ENCODE data around the gene DLG2.

Gene DLG2

DNA sequence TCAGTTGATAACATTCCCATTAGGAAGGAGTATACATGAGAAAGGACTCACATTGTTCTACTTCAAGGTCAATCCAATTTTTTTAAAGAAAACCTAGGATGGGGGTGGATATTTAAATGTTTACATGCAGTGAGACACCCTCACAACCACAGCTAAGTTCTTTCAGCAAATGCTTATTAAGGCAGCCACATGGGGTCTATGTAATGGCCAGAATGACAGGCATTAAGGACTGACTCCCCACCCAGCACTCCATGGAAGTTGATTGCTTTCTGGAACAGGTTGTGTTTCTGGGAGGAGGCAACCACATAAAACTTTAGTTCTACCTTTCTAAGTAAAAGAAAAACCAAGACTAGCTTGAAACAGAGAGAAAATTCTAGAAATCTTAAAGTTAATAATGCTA, 1678.9 kb downstream of the DLG2 start:
- no peak for DNase-seq

DNA sequence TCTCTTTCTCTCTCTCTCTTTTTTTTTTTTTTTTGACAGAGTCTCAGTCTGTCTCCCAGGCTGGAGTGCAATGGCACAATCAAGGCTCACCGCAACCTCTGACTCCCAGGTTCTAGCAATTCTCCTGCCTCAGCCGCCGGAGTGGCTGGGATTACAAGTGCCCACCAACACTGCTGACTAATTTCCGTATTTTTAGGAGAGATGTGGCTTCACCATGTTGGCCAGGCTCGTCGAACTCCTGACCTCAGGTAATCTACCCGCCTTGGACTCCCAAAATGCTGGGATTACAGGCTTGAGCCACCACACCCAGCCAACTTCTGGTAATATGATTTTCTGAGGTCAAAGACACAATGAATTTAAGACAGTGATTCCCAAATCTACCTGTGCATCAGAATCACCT, 1681.2 kb downstream of the DLG2 start:
- no peak for DNase-seq

DNA sequence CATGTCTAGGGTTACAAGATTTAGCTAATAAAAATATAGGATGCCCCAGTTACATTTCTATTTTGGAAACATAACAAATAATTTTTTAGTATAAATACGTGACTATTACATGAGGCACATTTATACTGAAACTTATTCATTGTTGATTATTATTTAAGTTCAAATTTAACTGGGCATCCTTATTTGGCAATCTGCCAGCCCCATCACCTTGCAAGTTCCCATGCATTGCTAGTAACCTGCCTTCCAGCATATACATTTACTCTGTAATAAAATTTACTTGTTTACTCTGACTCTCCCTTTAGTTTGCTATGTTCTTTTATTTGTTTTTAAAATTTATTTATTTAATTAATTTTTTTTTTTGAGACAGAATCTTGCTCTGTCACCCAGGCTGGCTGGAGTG, 1686.1 kb downstream of the DLG2 start:
- no peak for DNase-seq

DNA sequence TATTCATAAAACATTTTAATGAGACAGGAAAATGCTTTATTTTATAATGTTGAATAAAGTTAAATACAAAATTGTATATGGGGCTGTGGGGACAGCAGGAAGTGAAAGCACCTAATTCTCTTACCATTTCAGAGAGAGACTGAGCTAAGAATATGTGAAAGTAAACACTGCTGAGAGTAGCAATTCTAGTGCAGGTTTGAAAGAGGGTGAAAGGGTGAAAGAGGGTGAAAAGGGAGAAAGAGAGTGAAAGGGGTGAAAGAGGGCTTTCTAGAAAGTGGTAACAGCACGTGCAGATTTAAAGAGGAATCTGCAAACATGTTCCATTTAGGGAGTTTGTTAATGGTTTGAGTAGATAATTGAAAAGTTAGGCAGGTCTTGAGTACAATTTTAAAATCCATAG, 1689.0 kb downstream of the DLG2 start:
- no peak for DNase-seq

DNA sequence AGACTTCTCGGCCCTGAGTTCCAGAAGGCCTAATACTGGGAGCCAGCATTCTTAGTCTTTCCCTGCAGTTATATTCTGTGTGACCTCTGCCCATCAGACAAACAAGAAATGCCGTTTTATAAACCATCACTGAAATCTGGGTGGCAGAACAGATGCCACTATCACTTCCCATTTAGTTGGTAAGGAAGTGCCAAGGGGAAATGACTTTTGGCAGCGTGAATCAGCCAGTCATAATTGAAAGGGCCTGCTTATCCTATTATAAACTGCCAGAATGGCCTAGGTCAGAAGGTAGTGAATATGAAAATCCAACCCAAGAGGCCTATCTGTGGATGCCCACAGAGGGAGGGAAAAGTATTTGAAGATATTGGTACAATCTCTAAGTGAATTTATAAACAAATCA, 1694.1 kb downstream of the DLG2 start:
- no peak for DNase-seq

DNA sequence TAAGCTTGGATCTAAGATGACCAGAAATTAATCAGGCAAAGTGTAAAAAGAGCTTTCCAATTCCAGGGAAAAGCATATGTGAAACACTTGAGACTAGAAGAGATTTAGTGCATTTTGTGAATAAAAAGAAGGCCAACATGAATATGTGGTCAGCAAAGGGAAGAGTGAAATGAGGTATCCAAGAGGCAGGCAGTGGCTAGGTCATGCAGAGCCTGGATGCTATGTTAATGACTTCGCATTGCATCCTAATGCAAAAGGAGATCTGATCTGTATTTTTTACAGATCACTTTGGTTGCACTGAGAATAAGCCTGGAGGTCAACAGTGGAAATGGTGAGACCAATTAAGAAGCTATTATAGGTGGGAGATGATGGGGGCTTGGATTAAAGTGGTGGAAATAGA, 1699.7 kb downstream of the DLG2 start:
- no peak for DNase-seq

DNA sequence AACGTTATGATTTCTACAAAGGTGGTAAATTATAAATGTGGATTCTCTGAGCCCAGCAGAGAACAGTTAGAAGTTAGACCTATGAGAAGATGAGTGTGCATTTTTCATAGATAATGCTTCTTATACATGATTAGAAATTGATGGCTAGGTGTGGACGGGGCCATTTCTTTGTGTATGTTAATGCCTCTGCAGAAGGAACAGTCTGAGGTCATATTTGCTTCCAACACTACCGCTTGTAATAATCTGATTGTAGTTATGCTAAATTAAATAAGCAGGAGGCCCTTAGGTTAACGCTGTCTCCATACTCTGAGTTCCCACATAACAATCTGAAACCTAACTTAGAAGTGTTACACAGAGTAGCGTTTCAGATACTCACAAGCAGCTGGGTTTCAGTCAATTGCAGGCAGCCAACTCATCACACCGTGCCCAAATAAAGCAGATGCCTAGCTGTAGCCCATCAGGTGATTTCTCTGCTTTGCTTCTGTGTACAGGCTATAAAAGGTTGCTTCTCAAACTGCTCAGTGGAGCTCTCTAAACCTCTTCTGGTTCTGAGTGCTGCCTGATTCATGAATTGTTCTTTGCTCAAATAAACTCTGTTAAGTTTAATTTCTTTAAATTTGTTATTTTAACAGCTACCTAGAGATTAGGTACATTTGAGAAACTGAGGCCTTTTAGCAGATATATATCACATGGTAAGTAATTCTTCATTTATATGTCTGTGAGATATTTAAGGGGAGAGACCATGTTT, 1702.2 kb downstream of the DLG2 start:
- no peak for DNase-seq

DNA sequence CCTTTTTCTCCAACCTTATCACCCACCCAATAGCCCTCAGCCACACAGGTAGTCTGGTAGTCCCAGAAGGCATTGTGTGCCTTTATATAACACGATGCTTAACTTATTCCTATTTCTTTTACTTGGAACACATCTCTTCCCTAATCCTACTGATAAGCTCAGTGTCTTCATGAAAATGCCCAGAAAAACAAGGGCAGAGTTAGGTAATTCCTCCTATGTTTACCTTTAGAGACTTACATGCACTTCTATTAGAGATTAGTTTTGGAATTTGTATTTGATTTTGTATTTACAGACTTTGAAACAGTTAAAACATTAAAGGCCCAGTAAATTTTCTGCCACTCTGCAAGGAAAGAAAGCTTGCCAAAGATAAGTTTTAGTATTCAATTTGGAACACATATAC, 1703.2 kb downstream of the DLG2 start:
- DNase-seq: no peak

DNA sequence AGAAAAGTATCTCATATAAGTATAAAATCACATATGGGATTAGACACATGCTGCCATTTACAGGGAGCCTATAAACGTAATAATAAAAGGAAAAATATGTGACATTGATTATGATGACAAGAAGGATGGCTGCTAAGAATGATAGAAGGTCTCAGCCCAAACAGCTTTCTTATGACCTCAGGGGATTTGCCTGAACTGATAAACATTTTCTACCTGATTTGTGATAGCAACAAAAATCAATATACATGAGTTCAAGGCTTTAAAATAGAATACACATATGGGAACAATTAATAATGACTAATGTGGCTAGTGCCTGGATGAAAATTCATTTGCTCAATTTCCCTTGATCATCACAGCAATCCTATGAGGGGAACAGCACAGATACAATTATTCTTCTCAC, 1704.2 kb downstream of the DLG2 start:
- no peak for DNase-seq

DNA sequence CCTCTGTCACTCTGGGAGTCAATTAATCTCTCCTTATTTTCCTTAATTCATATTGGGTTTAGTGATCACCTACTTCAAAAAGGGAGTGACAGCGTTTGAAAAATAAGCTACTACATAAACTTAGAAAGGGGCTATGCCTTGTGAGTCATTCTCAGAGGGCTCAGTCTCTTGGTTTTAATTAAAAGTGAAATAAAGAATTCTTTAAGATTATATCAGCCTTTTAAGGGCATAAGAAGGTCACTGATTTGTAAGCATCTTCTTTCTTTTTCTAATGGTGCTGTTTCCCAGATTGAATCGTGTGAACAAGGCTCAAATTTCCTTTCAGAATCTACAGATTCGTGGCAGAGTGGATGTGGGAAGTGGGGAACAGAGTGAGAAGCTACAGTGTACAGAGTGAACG, 1704.8 kb downstream of the DLG2 start:
- no peak for DNase-seq

DNA sequence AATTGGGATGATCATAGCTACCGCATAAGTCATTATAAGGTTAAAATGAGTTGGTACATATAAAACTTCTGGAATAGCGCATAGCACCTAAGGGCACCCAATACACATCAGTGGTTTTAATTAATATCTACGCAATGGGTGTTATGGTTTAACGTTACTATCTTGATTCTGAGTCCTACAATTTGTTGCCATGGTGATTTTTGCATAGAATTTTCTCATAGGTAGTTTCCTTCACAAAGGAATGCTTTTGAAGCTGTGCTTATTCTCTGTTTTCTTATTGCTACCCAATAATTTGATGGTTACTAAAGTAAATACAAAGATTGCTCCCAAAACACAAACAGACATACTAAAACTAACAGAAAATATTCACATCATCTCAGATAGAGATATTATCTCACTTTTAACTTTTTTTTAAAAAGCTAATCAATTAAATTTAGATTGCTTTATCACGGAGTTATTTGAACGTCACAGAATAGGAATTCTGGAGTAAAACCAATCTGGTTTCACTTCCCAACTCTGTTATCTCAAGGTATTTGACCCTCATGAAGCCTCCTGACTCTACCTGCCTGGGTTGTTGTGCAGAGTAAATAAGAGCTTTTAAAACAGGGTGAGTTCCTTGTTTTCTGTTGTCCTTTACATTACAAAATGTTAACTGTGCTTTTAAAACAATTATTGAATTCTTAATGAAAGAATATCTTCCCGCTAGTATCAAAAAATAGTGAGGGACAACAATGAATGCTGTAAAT, 1705.5 kb downstream of the DLG2 start:
- no peak for DNase-seq

DNA sequence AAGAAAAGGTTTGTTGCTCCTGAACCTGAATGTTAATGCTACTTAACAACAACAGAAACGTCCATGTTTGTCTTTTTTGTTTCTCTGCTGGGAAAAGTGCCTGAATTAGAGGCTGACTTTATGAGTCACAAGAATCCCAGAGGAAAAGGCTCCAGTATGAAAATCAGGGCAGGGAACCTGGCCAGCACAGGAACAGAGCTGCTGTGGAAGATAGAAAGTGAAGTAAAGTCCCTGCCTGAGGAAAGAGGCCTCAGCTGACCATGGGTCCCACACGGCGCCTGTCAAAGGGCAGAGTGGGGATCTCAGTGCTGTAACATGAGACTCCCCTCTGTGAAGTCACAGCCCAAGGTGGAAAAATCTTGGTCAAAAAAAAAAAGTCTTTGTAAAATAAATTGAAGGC, 1708.7 kb downstream of the DLG2 start:
- DNase-seq: no peak

DNA sequence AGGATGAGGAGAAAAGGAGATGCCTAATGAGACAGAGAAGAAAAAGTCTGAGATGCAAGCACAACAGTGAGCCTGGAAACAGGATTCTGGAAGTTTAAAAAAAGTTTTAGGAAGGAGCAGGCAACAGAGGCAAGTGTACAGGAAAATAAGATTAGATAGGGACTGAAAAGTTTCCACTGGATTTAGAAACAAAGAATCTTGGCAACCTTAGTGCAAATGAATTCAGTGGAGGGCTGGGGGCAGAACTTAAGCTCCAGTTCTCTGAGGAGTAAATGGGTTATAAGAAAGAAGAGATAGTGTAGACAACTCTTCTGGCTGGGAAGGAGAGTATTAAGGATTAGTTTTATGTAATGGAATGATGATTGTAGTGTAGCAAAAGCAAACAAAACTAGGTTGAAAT, 1712.1 kb downstream of the DLG2 start:
- no peak for DNase-seq

DNA sequence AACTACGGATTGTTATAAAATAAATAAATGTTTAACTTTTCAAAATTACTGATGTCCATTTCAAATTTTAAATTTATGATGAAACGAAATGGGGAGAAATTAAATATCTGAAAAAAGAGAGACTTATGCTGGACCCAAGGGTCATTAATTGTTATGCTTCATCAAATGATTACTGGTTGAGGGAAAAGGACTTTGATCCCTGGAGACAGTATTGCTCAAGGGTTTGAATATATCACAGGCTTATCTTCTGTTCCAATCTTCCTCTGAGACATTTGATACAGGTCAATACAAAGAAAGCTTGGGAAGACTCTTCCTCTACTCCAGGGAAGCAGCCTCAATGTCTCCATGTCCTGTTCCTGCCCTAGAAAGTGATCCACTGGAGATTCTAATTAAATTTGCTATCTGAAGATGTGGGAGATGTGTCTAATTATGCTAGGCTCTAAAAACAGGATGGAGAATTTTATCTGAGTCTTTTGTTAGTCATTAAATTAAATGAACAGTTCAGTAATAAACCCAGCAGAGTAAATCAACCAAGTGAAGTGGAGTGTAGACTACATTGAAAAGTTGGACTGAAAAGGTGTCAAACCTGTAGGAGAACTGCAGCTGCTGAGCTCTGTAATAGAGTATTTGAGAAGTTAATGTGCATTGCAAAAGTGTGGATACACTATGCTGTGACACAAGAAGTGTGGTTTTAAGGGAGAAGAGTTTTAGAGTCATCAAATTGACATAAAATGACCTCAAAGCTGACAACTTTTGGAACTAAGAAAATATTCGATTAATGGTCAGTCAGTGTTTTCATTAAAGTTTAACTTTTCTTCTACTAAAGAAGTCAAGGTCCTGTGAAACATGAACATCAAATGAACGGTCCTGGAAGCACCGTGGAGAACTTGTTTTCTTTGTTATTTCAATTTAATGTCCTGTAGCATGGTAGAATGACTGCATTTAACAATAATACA, 1717.3 kb downstream of the DLG2 start:
- DNase-seq: no peak

DNA sequence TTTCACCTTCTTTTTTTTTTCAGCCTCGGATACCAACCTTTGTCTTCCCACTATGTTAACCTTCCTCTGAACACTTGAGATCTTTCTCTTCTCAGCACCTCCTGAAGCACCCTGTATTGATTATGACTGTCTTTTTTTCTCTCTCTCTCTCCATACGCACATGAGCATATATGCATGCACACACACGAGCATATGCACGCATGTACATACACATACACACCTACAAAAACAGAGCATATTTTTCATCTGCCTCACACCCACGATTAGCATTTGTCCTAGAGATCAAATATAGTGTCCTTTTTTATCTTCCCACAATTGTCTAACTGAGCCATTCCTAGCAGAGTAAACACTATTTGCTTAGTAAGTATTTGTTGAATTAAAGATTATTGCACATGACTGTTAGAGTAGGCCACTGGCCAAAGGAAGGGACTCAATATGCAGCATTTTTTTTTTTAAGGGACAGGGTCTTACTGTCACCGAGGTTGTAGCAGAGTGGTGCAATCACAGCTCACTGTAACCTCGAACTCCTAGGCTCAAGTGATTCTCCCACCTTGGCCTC, 1718.8 kb downstream of the DLG2 start:
- no peak for DNase-seq

DNA sequence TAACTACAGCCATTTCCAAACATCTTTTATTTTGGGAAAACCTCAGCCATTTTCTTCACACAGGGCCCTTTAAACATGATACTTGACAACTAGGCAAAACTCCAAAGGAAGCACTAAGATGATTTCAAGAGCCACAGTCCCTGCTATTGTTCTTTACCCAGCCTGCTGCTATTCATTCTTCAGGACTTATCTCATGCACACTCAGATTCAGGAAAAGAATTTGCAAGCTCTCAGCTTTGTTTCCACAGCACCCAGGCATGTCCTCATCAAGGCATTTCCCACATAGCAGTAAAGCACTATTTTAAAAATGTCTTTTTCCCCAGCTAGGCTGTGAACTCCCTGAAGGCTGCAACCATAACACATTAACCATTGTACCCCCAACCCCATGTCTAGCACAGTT, 1731.6 kb downstream of the DLG2 start:
- no peak for DNase-seq

DNA sequence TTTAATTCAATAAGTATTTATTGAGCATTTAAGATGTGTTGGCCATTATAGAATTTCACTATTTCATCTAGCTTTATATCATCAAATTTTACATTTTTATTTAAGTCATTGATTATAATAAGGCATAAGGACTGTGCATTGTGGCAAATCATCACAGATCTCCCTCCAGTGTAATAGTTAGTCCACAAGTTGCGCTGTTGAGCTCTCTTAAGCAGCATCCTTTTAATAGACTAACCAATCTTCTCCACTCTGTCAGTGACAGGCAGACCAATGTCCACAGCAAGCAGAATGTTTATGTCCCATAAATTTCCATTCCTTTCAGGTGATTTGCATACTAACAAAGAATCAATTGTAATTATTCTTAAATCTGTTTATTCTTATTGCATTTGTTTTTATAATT, 1745.7 kb downstream of the DLG2 start:
- no peak for DNase-seq

DNA sequence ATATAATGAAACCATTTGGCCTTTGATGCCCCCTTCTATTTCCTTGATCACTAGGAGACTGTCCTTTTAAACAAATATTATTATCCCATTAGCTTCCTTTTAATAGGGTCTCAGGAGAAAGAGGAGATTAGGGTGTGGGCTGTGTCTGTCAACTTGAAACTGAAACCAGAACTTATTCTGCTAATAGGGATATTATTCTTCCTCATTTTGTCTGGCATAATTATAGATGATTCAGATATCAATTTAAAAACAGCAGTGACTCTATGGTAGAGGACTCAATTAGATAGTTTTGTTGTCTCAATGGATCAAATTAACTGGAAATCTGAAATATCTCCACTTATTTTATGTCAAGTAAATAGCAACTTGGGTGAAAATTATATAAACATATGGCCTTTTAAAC, 1756.1 kb downstream of the DLG2 start:
- no peak for DNase-seq

DNA sequence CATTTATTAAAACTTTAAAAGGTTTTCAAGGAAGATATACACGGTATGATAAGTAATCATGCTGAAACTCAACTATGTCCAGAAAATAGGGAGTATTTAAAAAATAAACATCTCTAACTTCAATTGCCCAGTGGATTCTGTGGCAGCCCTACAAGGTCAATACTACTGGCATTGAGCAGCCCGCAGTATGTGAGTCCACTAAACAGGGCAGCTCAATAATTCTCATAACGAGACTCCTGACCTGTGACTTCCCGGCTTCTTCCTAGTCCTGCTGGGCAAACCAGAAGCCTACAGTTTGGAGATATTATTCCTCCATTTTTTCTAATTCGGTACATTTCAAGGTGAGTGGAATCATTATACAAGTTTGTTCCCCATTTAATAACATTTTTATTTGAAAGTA, 1760.5 kb downstream of the DLG2 start:
- no peak for DNase-seq

DNA sequence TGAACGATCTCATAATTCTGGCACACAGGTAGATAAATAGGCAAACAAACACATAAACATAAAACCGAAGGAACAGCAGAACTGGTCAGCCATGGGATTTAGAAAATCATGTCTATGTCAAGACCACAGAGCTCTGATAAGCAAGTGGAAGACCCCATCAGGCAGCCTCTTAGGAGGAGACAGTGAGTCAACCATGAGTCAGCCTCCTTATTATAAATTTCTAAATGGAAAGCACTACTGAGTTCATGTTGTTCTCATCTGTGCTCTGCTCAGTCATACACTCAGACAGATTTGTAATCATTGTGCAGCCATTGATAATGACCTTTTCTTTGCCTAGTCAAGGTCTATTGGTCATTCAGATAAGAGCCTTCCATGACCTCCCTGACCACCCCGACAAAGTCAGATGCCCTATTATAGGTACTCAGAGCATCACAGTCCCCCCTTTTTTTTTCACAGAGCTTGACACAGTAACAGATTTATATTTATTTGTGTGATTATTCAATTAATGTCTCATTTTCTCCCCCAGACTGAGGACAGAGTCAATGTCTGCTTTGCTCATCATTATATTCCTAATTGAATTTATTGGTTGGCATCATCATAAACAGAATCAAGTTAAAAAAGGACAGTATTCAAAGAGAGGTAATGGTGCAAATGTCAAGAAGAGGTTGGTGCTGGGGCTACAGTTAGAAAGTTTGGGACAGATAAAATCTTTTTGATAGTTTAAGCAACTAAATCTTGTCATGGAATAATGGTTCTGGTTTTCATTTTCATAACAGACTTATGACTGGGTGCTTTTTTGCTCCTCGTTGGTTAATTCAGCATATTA, 1761.3 kb downstream of the DLG2 start:
- DNase-seq: no peak

DNA sequence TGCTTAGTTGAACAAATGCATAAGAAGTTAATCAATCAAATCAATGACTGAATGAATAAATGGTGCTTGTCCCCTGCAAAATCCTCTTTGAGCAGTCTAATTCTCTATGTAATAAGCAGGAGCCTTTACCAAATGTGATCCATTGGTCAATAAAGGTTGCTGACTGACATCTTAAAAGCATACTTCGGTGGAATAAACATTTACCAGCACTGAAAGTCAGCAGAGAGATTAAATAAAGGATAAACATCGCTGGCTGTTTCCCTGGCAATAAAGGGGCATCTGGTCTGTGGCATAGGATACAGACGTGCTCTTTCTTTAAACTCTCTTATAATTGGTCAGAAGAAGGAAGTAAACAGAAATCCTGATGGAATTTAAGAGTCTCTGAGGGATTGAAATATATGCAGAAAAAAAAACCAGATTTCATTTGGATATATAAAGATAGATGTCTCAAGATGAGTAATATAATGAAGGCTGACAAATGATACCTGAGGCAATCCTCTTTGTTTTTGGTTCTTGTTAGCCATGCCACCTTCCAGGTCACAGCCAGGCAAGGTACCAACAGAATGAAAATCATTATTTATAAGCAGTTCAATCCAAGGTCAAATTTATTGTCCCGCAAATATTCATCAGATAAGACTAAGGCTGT, 1762.6 kb downstream of the DLG2 start:
- no peak for DNase-seq

DNA sequence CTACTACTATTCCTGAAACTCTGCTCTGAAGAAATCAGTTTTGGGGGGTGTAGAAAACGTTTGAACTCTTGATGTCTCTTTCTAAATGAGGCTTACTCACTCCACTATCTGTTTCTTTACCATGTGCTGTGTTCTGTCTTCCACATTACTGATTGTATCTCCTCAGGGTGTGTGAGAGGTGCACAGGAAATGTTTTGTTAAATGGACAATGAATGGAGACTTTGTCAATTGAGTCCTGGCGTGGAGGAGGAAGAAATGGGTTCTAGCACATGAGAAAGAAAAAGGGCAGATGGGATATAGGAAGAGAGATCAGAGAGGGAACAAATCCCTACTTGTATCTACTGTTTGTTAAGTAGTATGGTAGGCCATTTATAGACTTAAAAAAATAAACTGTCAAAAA, 1763.9 kb downstream of the DLG2 start:
- DNase-seq: no peak
